ENCODE data around the gene GLS.

The GLS gene

GRCh38 chr2:190840569-190841172 is 40.0 kb upstream of the GLS start:
- WGBS: 79% methylated on average over 3 of the region's 4 CpGs
- no peaks in the 10 kb centered on the region for H3K27me3 ChIP-seq (ENCODE audit: control insufficient read depth in 1 of 2, insufficient read depth in 1 of 2, low read length in 2 of 2)

GRCh38 chr2:190841707-190842505 is 38.7 kb upstream of the GLS start:
- no peaks in the 10 kb centered on the region for H3K9me3 ChIP-seq (ENCODE audit: control insufficient read depth, low read length)
- 92% methylated on average over 8 of the region's 8 CpGs for WGBS
- no peak overlapping the region for H4K8ac ChIP-seq (ENCODE audit: low read length)
- H2AFZ ChIP-seq (ENCODE audit: low read depth, low read length): no peak overlapping the region
- no peaks in the 10 kb centered on the region for H3K27me3 ChIP-seq (ENCODE audit: control insufficient read depth in 1 of 2, insufficient read depth in 1 of 2, low read length in 2 of 2)
- no peak overlapping the region for H2BK120ac ChIP-seq (ENCODE audit: low read depth, low read length)
- H3K4ac ChIP-seq (ENCODE audit: low read depth in 1 of 2, low read length in 2 of 2): no peak overlapping the region
- no peak overlapping the region for H3K14ac ChIP-seq (ENCODE audit: low read length in 2 of 2)
- no peak overlapping the region for H3K4me3 ChIP-seq (ENCODE audit: insufficient read depth in 1 of 2, low read depth in 1 of 2, low read length in 2 of 2)
- H3K27ac ChIP-seq (ENCODE audit: low read length, poor library complexity, severe bottlenecking): no peak overlapping the region
- no peak overlapping the region for H2BK5ac ChIP-seq (ENCODE audit: low read depth, low read length, poor library complexity, severe bottlenecking)
- no peak overlapping the region for H4K91ac ChIP-seq (ENCODE audit: low read length)
- peaks cover 7% of the 10 kb centered on the region for H3K4me1 ChIP-seq (ENCODE audit: control insufficient read depth, insufficient read depth, low read depth, low read length)
- H3K79me1 ChIP-seq (replicated peaks; ENCODE audit: low read length, poor library complexity, severe bottlenecking): no peaks in the 10 kb centered on the region
- H2BK15ac ChIP-seq (ENCODE audit: low read depth, poor library complexity, severe bottlenecking): no peak overlapping the region
- H3K18ac ChIP-seq (ENCODE audit: low read depth in 1 of 2, low read length in 2 of 2): no peak overlapping the region
- no peak overlapping the region for H2BK12ac ChIP-seq (ENCODE audit: low read length in 2 of 2)
- H3K9ac ChIP-seq (ENCODE audit: low read length): no peak overlapping the region
- H3K36me3 ChIP-seq (ENCODE audit: control insufficient read depth in 1 of 2, insufficient read depth in 2 of 2, low read depth in 1 of 2, low read length in 2 of 2): no peaks in the 10 kb centered on the region
- no peak overlapping the region for H3K23ac ChIP-seq (ENCODE audit: low read length in 2 of 2)
- no peak overlapping the region for H3K4me2 ChIP-seq (ENCODE audit: low read length, poor library complexity, severe bottlenecking)
- H2AK5ac ChIP-seq (ENCODE audit: low read length, severe bottlenecking): peak overlapping the region; percentile 32
- no peak for DNase-seq

More at GRCh38 chr2:190840569-190841172, 40.0 kb upstream of the GLS start:
- H4K8ac ChIP-seq (ENCODE audit: low read length): no peak overlapping the region
- peaks cover 9% of the 10 kb centered on the region for H3K4me1 ChIP-seq (ENCODE audit: control insufficient read depth, insufficient read depth, low read depth, low read length)
- H3K4me3 ChIP-seq (ENCODE audit: insufficient read depth in 1 of 2, low read depth in 1 of 2, low read length in 2 of 2): no peak overlapping the region
- H2BK12ac ChIP-seq (ENCODE audit: low read length in 2 of 2): peak overlapping the region in 1 of 2 experiments; percentile 49
- H3K4me2 ChIP-seq (ENCODE audit: low read length, poor library complexity, severe bottlenecking): no peak overlapping the region
- no peak overlapping the region for H3K27ac ChIP-seq (ENCODE audit: low read length, poor library complexity, severe bottlenecking)
- H3K36me3 ChIP-seq (ENCODE audit: control insufficient read depth in 1 of 2, insufficient read depth in 2 of 2, low read depth in 1 of 2, low read length in 2 of 2): no peaks in the 10 kb centered on the region
- H3K14ac ChIP-seq (ENCODE audit: low read length in 2 of 2): no peak overlapping the region
- H2AK5ac ChIP-seq (ENCODE audit: low read length, severe bottlenecking): peak overlapping the region; percentile 33
- no peak overlapping the region for H2AFZ ChIP-seq (ENCODE audit: low read depth, low read length)
- H3K18ac ChIP-seq (ENCODE audit: low read depth in 1 of 2, low read length in 2 of 2): no peak overlapping the region
- no peak overlapping the region for H2BK15ac ChIP-seq (ENCODE audit: low read depth, poor library complexity, severe bottlenecking)
- H2BK5ac ChIP-seq (ENCODE audit: low read depth, low read length, poor library complexity, severe bottlenecking): no peak overlapping the region
- DNase-seq: no peak
- H3K4ac ChIP-seq (ENCODE audit: low read depth in 1 of 2, low read length in 2 of 2): no peak overlapping the region
- H3K79me1 ChIP-seq (replicated peaks; ENCODE audit: low read length, poor library complexity, severe bottlenecking): no peaks in the 10 kb centered on the region
- H3K9me3 ChIP-seq (ENCODE audit: control insufficient read depth, low read length): no peaks in the 10 kb centered on the region
- H3K23ac ChIP-seq (ENCODE audit: low read length in 2 of 2): no peak overlapping the region
- H3K9ac ChIP-seq (ENCODE audit: low read length): no peak overlapping the region
- H2BK120ac ChIP-seq (ENCODE audit: low read depth, low read length): no peak overlapping the region
- H4K91ac ChIP-seq (ENCODE audit: low read length): no peak overlapping the region

- H3K4me3 ChIP-seq (ENCODE audit: insufficient read depth in 1 of 2, low read depth in 1 of 2, low read length in 2 of 2): no peak overlapping the region
- no peaks in the 10 kb centered on the region for H3K79me1 ChIP-seq (replicated peaks; ENCODE audit: low read length, poor library complexity, severe bottlenecking)
- H3K9ac ChIP-seq (ENCODE audit: low read length): no peak overlapping the region
- no peak overlapping the region for H2BK5ac ChIP-seq (ENCODE audit: low read depth, low read length, poor library complexity, severe bottlenecking)
- H3K23ac ChIP-seq (ENCODE audit: low read length in 2 of 2): no peak overlapping the region
- H2BK120ac ChIP-seq (ENCODE audit: low read depth, low read length): no peak overlapping the region
- no peak overlapping the region for H3K4ac ChIP-seq (ENCODE audit: low read depth in 1 of 2, low read length in 2 of 2)
- H3K27me3 ChIP-seq (ENCODE audit: control insufficient read depth in 1 of 2, insufficient read depth in 1 of 2, low read length in 2 of 2): no peaks in the 10 kb centered on the region
- no peak overlapping the region for H4K8ac ChIP-seq (ENCODE audit: low read length)
- H2AK5ac ChIP-seq (ENCODE audit: low read length, severe bottlenecking): peak overlapping the region; percentile 83
- no peak overlapping the region for H3K4me2 ChIP-seq (ENCODE audit: low read length, poor library complexity, severe bottlenecking)
- no peak for DNase-seq
- no peak overlapping the region for H3K18ac ChIP-seq (ENCODE audit: low read depth in 1 of 2, low read length in 2 of 2)
- H2BK12ac ChIP-seq (ENCODE audit: low read length in 2 of 2): no peak overlapping the region
- H3K27ac ChIP-seq (ENCODE audit: low read length, poor library complexity, severe bottlenecking): no peak overlapping the region
- H2BK15ac ChIP-seq (ENCODE audit: low read depth, poor library complexity, severe bottlenecking): no peak overlapping the region
- H3K36me3 ChIP-seq (ENCODE audit: control insufficient read depth in 1 of 2, insufficient read depth in 2 of 2, low read depth in 1 of 2, low read length in 2 of 2): no peaks in the 10 kb centered on the region
- no peaks in the 10 kb centered on the region for H3K9me3 ChIP-seq (ENCODE audit: control insufficient read depth, low read length)
- H3K4me1 ChIP-seq (ENCODE audit: control insufficient read depth, insufficient read depth, low read depth, low read length): peaks cover 7% of the 10 kb centered on the region
- no peak overlapping the region for H3K14ac ChIP-seq (ENCODE audit: low read length in 2 of 2)
- 90% methylated on average over 1 of the region's 1 CpG for WGBS
- no peak overlapping the region for H2AFZ ChIP-seq (ENCODE audit: low read depth, low read length)
- no peak overlapping the region for H4K91ac ChIP-seq (ENCODE audit: low read length)
Observed at GRCh38 chr2:190842606-190843104, 38.0 kb upstream of the GLS start.

GRCh38 chr2:190843890-190844699 is 36.5 kb upstream of the GLS start:
- H3K18ac ChIP-seq (ENCODE audit: low read depth in 1 of 2, low read length in 2 of 2): no peak overlapping the region
- DNase-seq: peak; percentile 58
- H4K8ac ChIP-seq (ENCODE audit: low read length): no peak overlapping the region
- H2BK5ac ChIP-seq (ENCODE audit: low read depth, low read length, poor library complexity, severe bottlenecking): peak overlapping the region; percentile 74
- H3K79me1 ChIP-seq (replicated peaks; ENCODE audit: low read length, poor library complexity, severe bottlenecking): no peaks in the 10 kb centered on the region
- 33% methylated on average over 1 of the region's 3 CpGs for WGBS
- no peak overlapping the region for H3K4ac ChIP-seq (ENCODE audit: low read depth in 1 of 2, low read length in 2 of 2)
- H3K23ac ChIP-seq (ENCODE audit: low read length in 2 of 2): no peak overlapping the region
- H4K91ac ChIP-seq (ENCODE audit: low read length): no peak overlapping the region
- peak overlapping the region; percentile 99 for H2AK5ac ChIP-seq (ENCODE audit: low read length, severe bottlenecking)
- peak overlapping the region; percentile 78 for H3K27ac ChIP-seq (ENCODE audit: low read length, poor library complexity, severe bottlenecking)
- no peak overlapping the region for H3K4me3 ChIP-seq (ENCODE audit: insufficient read depth in 1 of 2, low read depth in 1 of 2, low read length in 2 of 2)
- no peak overlapping the region for H2BK120ac ChIP-seq (ENCODE audit: low read depth, low read length)
- H2BK12ac ChIP-seq (ENCODE audit: low read length in 2 of 2): no peak overlapping the region
- peaks cover 5% of the 10 kb centered on the region for H3K4me1 ChIP-seq (ENCODE audit: control insufficient read depth, insufficient read depth, low read depth, low read length)
- no peaks in the 10 kb centered on the region for H3K9me3 ChIP-seq (ENCODE audit: control insufficient read depth, low read length)
- no peaks in the 10 kb centered on the region for H3K36me3 ChIP-seq (ENCODE audit: control insufficient read depth in 1 of 2, insufficient read depth in 2 of 2, low read depth in 1 of 2, low read length in 2 of 2)
- peak overlapping the region; percentile 30 for H3K9ac ChIP-seq (ENCODE audit: low read length)
- H2BK15ac ChIP-seq (ENCODE audit: low read depth, poor library complexity, severe bottlenecking): no peak overlapping the region
- H3K27me3 ChIP-seq (ENCODE audit: control insufficient read depth in 1 of 2, insufficient read depth in 1 of 2, low read length in 2 of 2): no peaks in the 10 kb centered on the region
- H3K4me2 ChIP-seq (ENCODE audit: low read length, poor library complexity, severe bottlenecking): no peak overlapping the region
- H2AFZ ChIP-seq (ENCODE audit: low read depth, low read length): no peak overlapping the region
- no peak overlapping the region for H3K14ac ChIP-seq (ENCODE audit: low read length in 2 of 2)

Measured in mesenchymal stem cell (in vitro differentiated cells and primary cell).